ENCODE data around the gene LIPH. TPM values are rescaled to one million over a fixed set of nuclear protein-coding genes. Genes with fewer than 3 reads are reported as not detected.
"Not testable (repeated sequence)": the region's sequence is repeated elsewhere in the genome, so short reads cannot be mapped to it uniquely, and the experiment has no call there.

LIPH gene
- polyA plus RNA-seq, 12 donors, result 0.10 to 11.9 (median 0.36) TPM; not detected in 1

DNA sequence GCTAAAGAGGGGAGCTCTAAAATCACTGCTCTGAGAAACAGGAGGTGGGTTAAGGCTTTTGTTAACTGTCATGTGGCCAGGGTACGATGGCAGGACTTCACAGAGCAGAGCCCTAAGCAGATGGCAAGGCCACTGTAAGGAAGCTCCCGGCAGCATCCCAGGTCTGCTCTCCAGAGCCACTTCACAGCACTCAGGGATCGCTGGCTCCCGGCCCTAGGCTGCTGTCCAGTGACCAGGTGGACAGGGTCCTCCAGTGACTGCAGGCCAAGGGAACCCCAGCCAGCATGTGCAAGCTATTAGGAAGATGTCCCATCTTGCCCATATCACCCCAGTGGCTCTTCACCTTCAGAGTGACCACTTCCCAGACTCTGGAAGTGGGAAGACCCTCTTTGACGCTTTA lies 63.9 kb downstream of the LIPH start:
- no peak for DNase-seq

DNA sequence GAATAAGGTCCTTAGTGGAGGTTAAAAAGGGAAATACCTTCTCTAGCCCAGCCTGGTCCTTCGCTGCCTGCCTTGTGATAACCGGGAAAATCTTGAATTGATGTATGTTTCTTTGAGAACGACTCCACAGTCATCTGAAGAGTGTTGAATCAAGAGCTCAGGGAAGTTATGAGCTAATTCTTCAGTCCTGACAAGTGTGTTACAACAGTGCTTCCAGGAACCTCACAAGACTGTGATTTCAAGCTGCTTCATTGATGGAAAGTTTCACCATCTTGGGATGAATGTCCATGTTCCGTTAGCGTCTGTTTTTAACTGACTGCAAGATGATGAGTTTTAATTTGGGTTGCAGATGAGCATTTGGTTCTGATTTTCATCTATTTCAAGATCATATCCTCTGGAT lies 66.0 kb downstream of the LIPH start:
- no peak for DNase-seq

DNA sequence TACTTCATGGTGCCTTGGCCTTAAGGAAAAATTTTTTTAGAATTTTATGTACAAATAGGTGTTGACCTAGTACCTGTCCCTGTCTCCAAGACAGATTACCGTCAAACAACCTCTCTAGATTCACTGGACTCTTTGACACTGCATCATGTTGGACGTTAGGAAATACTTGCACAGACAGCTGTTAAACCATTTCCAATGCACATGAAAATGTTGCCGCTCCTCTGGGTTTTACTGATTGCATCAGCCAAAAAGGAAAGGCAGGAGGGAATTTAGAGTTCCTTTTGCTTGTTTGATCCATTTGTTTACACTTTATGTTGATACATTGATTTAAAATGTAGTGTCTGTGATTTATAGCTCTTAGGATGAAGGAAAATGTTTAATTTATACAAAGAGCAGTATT lies 68.1 kb downstream of the LIPH start:
- no peak for DNase-seq

DNA sequence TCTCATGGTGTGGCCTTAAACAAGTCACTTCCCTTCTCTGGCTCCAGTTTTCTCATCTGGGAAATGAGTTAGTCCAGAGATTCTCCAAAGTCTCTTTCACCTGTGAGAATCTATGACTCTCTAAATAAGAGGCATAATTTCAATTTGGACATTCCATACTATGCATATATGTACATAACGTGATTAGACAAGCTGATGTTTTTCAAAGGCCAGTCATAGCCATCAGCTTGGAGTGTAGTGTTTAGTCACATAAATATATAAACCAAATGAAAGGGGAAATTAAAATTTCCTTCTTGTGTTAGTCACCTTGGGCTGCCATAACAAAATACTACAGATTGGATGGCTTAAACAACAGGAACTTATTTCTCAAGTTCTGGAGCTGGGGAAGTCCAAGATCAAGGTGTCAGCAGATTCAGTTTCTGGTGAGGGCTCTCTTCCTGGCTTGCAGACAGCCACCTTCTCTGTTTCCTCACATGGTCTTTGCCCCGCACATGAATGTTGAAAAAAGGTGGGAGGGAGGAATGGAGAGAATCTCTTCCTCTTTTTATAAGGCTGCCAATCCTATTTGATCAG lies 72.9 kb downstream of the LIPH start:
- no peak for DNase-seq

DNA sequence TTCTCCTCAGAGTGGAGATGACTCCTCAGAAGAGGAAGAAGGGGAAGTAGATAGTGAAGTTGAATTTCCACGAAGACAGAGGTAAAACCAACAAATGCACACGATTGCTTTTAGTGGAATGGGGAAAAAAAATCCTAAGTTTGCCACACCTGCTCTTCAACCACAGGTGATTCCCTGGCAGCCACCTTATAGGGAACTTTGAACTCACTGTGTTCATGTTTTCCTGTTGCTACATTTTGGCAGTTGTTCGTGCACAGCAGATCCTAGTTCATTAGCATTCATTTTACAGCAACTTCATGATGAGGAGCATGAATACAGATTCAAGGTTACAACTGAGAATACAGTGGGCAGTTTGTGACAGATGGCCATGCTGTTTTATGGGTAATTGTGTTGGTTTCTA lies 75.1 kb downstream of the LIPH start:
- no peak for DNase-seq

DNA sequence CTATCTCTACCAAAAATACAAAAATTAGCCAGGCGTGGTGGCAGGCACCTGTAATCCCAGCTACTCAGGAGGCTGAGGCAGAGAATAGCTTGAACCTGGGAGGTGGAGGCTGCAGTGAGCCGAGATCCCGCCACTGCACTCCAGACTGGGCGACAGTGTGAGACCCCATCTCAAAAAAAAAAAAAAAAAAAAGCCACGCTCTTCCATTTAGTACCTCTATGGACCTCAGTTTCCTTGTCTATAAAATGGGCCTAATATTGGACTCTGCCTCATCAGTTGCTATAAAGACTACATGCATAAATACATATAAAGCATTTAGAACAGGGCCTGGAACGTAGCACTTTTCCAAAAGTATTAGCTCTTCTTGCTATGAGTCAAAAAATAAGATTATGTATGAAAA lies 77.5 kb downstream of the LIPH start:
- DNase-seq, result not testable (repeated sequence)

DNA sequence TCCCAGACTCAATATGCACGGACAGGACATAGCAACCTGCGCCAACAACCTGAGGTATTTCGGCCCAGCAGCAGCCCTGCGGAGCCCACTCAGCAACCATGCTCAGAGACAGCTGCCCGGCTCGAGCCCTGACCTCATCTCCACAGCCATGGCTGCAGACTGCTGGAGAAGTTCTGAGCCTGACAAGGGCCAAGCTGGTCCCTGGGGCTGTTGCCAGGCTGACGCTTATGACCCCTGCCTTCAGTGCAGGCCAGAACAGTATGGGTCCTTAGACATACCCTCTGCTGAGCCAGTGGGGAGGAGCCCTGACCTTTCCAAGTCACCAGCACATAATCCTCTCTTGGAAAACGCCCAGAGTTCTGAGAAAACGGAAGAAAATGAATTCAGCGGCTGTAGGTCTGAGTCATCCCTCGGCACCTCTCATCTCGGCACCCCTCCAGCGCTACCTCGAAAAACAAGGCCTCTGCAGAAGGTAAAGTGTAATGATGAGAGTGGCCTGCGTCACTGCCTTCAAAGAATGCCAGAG lies 79.0 kb downstream of the LIPH start:
- peak; percentile 29 for DNase-seq

DNA sequence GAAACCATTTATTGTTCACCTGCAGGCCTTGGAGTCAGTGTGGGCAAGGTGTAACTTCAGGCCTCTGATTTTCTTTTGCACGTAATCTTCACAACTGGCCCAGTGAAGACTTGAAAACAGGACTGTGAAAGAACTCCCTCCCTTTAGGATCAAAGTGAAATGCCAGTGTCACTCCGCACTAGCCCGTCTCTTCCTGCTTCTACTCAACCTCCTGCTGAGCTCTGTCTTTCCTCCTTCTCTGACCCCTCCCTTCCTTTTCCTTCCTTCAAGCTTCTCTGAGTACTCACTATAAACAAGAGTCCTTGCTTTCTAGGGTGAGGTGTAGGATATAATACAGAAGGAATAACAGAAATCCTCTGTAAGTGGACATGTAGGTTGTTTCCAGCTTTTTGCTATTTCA lies 82.1 kb downstream of the LIPH start:
- DNase-seq, result no peak

DNA sequence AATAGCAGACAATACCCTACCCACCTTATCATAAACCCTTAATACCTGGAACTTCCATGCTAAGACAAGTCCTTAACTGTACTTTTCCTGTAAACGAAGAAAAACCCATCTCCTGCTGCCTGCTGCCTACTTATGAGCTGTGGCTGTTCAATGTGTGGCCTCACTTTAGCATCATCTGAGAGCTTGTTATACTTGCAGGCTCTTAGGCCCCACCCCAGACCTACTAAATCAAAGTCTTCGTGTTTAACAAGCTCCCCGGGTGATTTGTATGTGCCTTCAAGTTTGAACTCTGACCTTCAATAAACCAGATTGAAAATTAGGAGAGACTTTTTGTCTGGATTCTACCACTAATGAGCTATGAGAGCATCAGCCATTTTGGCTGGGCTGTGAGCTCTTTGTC lies 82.8 kb downstream of the LIPH start:
- no peak for DNase-seq

DNA sequence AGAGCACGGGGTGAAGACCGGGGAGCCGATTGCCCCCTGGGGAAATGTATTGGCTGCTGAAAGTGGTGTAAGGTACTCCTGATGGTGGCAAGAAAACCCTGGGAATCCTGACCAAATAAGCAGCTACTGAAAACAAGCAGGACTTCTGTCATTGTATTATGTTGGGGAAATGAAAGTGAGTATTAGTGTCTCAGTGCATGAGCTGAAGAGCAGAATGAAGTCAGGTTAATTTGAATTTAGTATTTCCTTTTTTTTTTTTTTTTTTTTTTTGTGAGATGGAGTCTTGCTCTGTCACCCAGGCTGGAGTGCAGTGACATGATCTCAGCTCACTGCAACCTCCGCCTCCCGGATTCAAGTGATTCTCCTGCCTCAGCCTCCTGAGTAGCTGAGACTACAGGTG lies 86.3 kb downstream of the LIPH start:
- DNase-seq, result not testable (repeated sequence)

DNA sequence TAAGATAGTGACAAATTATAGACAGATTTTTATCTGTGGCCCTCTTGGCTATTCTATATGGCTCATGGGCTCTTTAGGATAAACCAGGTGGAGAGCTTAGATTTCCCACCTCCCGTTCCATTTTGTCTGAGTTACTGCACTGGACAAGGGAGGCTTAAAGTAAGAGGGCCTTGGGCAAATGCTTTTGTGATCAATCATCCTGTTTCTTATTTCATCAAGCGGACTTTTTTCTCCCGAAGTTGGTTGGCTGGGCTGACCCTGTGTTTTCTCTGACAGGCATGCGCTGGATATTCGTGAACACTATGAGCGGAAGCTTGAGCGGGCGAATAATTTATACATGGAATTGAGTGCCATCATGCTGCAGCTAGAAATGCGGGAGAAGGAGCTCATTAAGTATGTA lies 86.9 kb downstream of the LIPH start:
- no peak for DNase-seq

DNA sequence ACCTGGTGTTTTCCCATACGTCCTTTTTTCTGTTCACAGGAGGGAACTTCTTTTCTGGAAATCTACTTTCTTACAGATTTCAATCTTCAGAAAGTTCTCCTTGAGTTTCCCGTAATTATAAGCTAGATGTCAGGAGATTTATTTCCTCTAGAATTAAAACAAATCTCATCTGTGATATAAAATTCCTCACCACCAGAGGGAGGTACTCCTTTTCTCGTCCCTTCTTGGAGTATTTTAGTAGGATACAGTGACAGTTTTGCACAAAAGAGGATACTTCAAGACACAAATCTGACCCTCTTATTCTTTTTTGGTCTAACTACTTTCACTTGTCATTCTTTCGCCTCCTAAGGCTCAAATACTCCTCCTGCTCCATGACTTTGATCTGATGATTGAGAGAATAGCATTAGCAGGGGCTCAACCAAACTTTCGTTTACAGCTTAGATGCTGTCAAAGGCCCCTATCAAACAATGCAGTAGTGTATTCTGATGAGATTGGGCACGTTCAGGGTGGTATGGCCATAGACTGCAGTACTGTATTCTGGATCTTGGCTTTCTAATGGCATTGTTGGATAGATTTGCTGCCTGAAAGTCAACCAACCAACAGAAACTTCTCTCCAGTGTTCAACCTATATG lies 91.6 kb downstream of the LIPH start:
- DNase-seq, result no peak

DNA sequence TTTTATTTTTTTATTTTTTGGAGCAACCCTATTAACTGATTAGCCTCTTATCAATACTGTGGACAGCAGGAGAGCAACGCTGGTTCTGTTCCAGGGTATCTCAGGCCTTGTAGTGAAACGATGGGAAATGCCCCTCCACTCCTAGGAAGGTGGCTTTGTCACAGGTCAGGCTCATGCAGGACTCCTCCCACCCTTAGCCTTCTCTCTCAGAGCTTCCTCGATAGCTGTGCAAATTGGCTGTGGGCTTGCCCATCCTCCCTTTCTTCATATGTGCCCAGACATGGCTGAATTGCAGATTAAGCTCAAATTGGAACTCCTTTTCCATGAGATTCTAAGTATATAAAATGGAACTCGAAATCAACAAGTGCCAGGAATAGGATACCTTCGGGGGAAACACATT lies 92.1 kb downstream of the LIPH start:
- DNase-seq, result no peak

DNA sequence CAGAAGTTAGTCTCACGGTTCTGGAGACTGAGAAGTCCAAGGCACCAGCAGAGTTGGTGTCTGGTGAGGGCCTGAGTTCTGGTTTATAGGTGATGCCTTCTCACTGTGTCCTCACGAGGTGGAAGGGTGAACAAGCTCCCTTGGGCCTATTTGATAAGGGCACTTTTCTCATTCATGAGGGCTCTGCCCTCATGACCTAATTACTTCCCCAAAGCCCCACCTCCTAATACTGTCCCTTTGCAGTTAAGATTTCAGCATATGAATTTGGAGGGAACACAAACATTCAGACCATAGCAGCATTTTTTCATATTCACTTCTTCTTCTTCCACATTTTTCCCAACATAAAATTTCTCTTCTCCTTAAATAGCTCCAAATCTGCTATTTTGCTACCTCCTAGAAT lies 95.0 kb downstream of the LIPH start:
- no peak for DNase-seq

Other genes with a start within 250 kb of the LIPH start
- gene MAP3K13, start 189.5 kb downstream of the LIPH start, polyA plus RNA-seq (ENCODE audit: insufficient read length in 12 of 12), result 10 to 100 TPM in 11 of 12 donors, not detected in 1; 10.9 to 51.2 (median 19.2) TPM
- 10 to 100 TPM in 11 of 12 donors, not detected in 1; 15.7 to 26.7 (median 18.5) TPM for gene TMEM41A, start 53.6 kb downstream of the LIPH start, polyA plus RNA-seq (ENCODE audit: insufficient read length in 12 of 12)
- 10 to 100 TPM in 11 of 12 donors, not detected in 1; 23.7 to 56.5 (median 37.4) TPM for gene SENP2, start 33.7 kb upstream of the LIPH start, polyA plus RNA-seq (ENCODE audit: insufficient read length in 12 of 12)